Peyer's patch (tissue), 4 donors: ENCODE measurements around the gene AZIN2.

Source experiments
- CTCF ChIP-seq, 6 experiments: fragments of 450-650 bp in 4 of 6; fragments of 200-600 bp in 2 of 6; sonication (generic) in 1 of 6; IDR thresholded peaks; one replicate each; pipeline ENCODE4 v1.5.1; 2017 to 2019; ENCODE audit warnings: antibody characterized with exemption in 6 of 6, mild to moderate bottlenecking in 3 of 6, moderate library complexity in 1 of 6
- POLR2A ChIP-seq, 2 donors: fragments of 450-650 bp; IDR thresholded peaks; one replicate each; pipeline ENCODE4 v1.5.1; 2017; ENCODE audit warnings: antibody characterized with exemption in 2 of 2, mild to moderate bottlenecking in 2 of 2, moderate library complexity in 2 of 2

- TF ChIP-seq CTCF (IDR thresholded peaks at IDR 0.05) (no peak), POLR2A (IDR thresholded peaks at IDR 0.05) (no peak)
Observed at GRCh38 chr1:33159577-33159976, 78.6 kb downstream of the AZIN2 start.
